Upper lobe of left lung (tissue), 6 donors: ENCODE data around the gene SAMD9. TPM values are rescaled to one million over a fixed set of nuclear protein-coding genes. Genes with fewer than 3 reads are reported as not detected.

Experiments
- ATAC-seq, 2 donors: fragments of 200-7000 bp; cut with Tn5 transposase; one replicate each; pipeline ENCODE4 v1.9.1; 2022; ENCODE audit warnings: mild to moderate bottlenecking in 2 of 2, moderate library complexity in 2 of 2; ENCODE audit not compliant: low FRiP score in 2 of 2
- DNase-seq, 2 donors: peaks; one replicate each; pipeline ENCODE4 v3.0.0-alpha.2; 2019 to 2020
- H3K27ac ChIP-seq, 4 donors: fragments of 200-600 bp; sonication (generic); one replicate each; pipeline ENCODE4 v1.5.1; 2016 to 2019
- H3K27me3 ChIP-seq, 4 donors: fragments of 200-600 bp; sonication (generic); one replicate each; pipeline ENCODE4 v1.5.1; 2017 to 2019
- H3K36me3 ChIP-seq, 4 donors: fragments of 200-600 bp; sonication (generic); one replicate each; pipeline ENCODE4 v1.5.1; 2016 to 2019
- H3K4me1 ChIP-seq, 4 donors: fragments of 200-600 bp; sonication (generic); one replicate each; pipeline ENCODE4 v1.5.1; 2018 to 2019
- H3K4me3 ChIP-seq, 4 donors: fragments of 200-600 bp; sonication (generic); one replicate each; pipeline ENCODE4 v1.5.1; 2017 to 2019; ENCODE audit warnings: mild to moderate bottlenecking in 2 of 4, moderate library complexity in 1 of 4
- H3K9me3 ChIP-seq, 4 donors: fragments of 200-600 bp; sonication (generic); one replicate each; pipeline ENCODE4 v1.5.1; 2018 to 2019
- CTCF ChIP-seq, 6 experiments: fragments of 450-650 bp in 4 of 6; fragments of 200-600 bp in 2 of 6; sonication (generic) in 2 of 6; IDR thresholded peaks; one replicate each; pipeline ENCODE4 v1.5.1; 2016 to 2019; ENCODE audit warnings: antibody characterized with exemption in 6 of 6
- EP300 ChIP-seq, 4 donors: sonication (generic); formaldehyde crosslinking; IDR thresholded peaks; one replicate each; pipeline ENCODE4 v1.5.1; 2017; ENCODE audit warnings: antibody characterized with exemption in 4 of 4, control low read depth in 2 of 4
- POLR2A ChIP-seq, 4 donors: fragments of 450-650 bp; IDR thresholded peaks; one replicate each; pipeline ENCODE4 v1.5.1; 2016 to 2017; ENCODE audit warnings: antibody characterized with exemption in 4 of 4, mild to moderate bottlenecking in 2 of 4
- POLR2AphosphoS5 ChIP-seq, 2 donors: sonication (generic); formaldehyde crosslinking; IDR thresholded peaks; one replicate each; pipeline ENCODE4 v1.5.1; 2017; ENCODE audit warnings: antibody characterized with exemption in 2 of 2
- WGBS, 2 donors: methylation state at CpG; one replicate each; pipeline ENCODE4 v1.1.5; 2017 to 2018; 5-methylcytosine and 5-hydroxymethylcytosine counted together
- total RNA-seq, 6 donors: library from RNA; depleted of rRNA in 4 of 6; stranded (reverse); fragments of >200 nt in 4 of 6; gene quantifications; one replicate each; pipeline versions ENCODE4 v1.1.0 to v1.2.1, GENCODE V29; 2016 to 2021
- donor health status: DM: no; HTN: no; CAD: no; lungs with moderate emphysema.
- donor health status: DM: no; HTN: yes; CAD: no; lungs with severe emphysema.

Gene SAMD9
- total RNA-seq, 6 donors from 2014 or later = 5.3 to 19.1 (median 11.6) TPM

GRCh38 chr7:93160410-93160809 lies 42.6 kb upstream of the SAMD9 start:
- no peak overlapping the region for H3K4me3 ChIP-seq
- no peaks in the 10 kb centered on the region for H3K9me3 ChIP-seq
- no peak overlapping the region for H3K27ac ChIP-seq
- H3K4me1 ChIP-seq = no peaks in the 10 kb centered on the region
- 54 to 59% methylated on average over 1 of the region's 1 CpG for WGBS, 2 donors
- H3K27me3 ChIP-seq = no peaks in the 10 kb centered on the region
- H3K36me3 ChIP-seq = no peaks in the 10 kb centered on the region
- ATAC-seq (no peak), DNase-seq (no peak)
- TF ChIP-seq POLR2A (IDR thresholded peaks at IDR 0.05) (no peak), EP300 (IDR thresholded peaks at IDR 0.05) (no peak), POLR2AphosphoS5 (IDR thresholded peaks at IDR 0.05) (no peak), CTCF (IDR thresholded peaks at IDR 0.05) (no peak)

- Histone ChIP-seq H3K36me3 (no peaks in the 10 kb centered on the region), H3K27ac (no peak overlapping the region), H3K9me3 (no peaks in the 10 kb centered on the region), H3K4me3 (no peak overlapping the region), H3K4me1 (no peaks in the 10 kb centered on the region), H3K27me3 (no peaks in the 10 kb centered on the region)
- no peak for DNase-seq
- WGBS, 2 donors = 49 to 64% methylated on average over 3 of the region's 3 CpGs
- ATAC-seq = no peak
- no peak for TF ChIP-seq CTCF (IDR thresholded peaks at IDR 0.05)
- TF ChIP-seq POLR2A (IDR thresholded peaks at IDR 0.05) = no peak
- TF ChIP-seq POLR2AphosphoS5 (IDR thresholded peaks at IDR 0.05) = no peak
- TF ChIP-seq EP300 (IDR thresholded peaks at IDR 0.05) = no peak
Observed at GRCh38 chr7:93159490-93159889, 41.7 kb upstream of the SAMD9 start.

- no peak overlapping the region for H3K4me3 ChIP-seq
- DNase-seq (no peak), ATAC-seq (no peak)
- H3K36me3 ChIP-seq = no peaks in the 10 kb centered on the region
- H3K4me1 ChIP-seq = no peaks in the 10 kb centered on the region
- no peaks in the 10 kb centered on the region for H3K27me3 ChIP-seq
- no peak overlapping the region for H3K27ac ChIP-seq
- 55 to 57% methylated on average over 1 of the region's 1 CpG for WGBS, 2 donors
- no peak for TF ChIP-seq CTCF (IDR thresholded peaks at IDR 0.05)
- no peak for TF ChIP-seq POLR2A (IDR thresholded peaks at IDR 0.05)
- no peak for TF ChIP-seq POLR2AphosphoS5 (IDR thresholded peaks at IDR 0.05)
- TF ChIP-seq EP300 (IDR thresholded peaks at IDR 0.05) = no peak
- H3K9me3 ChIP-seq = no peaks in the 10 kb centered on the region
Observed at GRCh38 chr7:93156884-93157283, 39.1 kb upstream of the SAMD9 start.

GRCh38 chr7:93150200-93150835 lies 32.5 kb upstream of the SAMD9 start:
- H3K27ac ChIP-seq = no peak overlapping the region
- H3K36me3 ChIP-seq = peaks cover 0 to 1% (median 0%) of the 10 kb centered on the region in 4 donors
- WGBS, 2 donors = 85 to 91% methylated on average over 1 of the region's 1 CpG
- H3K4me3 ChIP-seq = no peak overlapping the region
- DNase-seq (no peak), ATAC-seq (peak in 1 of 2 donors; percentile 14)
- TF ChIP-seq POLR2AphosphoS5 (IDR thresholded peaks at IDR 0.05) = no peak
- TF ChIP-seq CTCF (IDR thresholded peaks at IDR 0.05) = no peak
- no peak for TF ChIP-seq POLR2A (IDR thresholded peaks at IDR 0.05)
- TF ChIP-seq EP300 (IDR thresholded peaks at IDR 0.05) = no peak
- H3K9me3 ChIP-seq = no peaks in the 10 kb centered on the region
- peaks cover 20 to 22% (median 22%) of the 10 kb centered on the region in 4 donors for H3K4me1 ChIP-seq
- no peaks in the 10 kb centered on the region for H3K27me3 ChIP-seq

GRCh38 chr7:93148727-93149126 lies 30.9 kb upstream of the SAMD9 start:
- DNase-seq (no peak), ATAC-seq (no peak)
- TF ChIP-seq POLR2AphosphoS5 (IDR thresholded peaks at IDR 0.05) (no peak), POLR2A (IDR thresholded peaks at IDR 0.05) (no peak), EP300 (IDR thresholded peaks at IDR 0.05) (no peak), CTCF (IDR thresholded peaks at IDR 0.05) (no peak)
- Histone ChIP-seq H3K9me3 (no peaks in the 10 kb centered on the region), H3K4me3 (peak overlapping the region in 1 of 4 donors; percentile 49), H3K27me3 (no peaks in the 10 kb centered on the region), H3K4me1 (peaks cover 20 to 24% (median 22%) of the 10 kb centered on the region in 4 donors), H3K27ac (peak overlapping the region; percentile 37 to 83 (median 74)), H3K36me3 (peaks cover 7 to 17% (median 7%) of the 10 kb centered on the region in 4 donors)
- 84 to 92% methylated on average over 3 of the region's 3 CpGs for WGBS, 2 donors
